HG03280 (cell line): ENCODE measurements around the gene PTPRM.

ENCODE experiments used
- ATAC-seq: cut with Tn5 transposase; IDR thresholded peaks from one replicate; pipeline ENCODE4 v1.9.1; 2021; ENCODE audit warnings: mild to moderate bottlenecking, moderate library complexity; ENCODE audit not compliant: unreplicated experiment

The PTPRM gene

GRCh38 chr18:8140841-8141501 lies 573.9 kb downstream of the PTPRM start:
- no peak for ATAC-seq

DNA sequence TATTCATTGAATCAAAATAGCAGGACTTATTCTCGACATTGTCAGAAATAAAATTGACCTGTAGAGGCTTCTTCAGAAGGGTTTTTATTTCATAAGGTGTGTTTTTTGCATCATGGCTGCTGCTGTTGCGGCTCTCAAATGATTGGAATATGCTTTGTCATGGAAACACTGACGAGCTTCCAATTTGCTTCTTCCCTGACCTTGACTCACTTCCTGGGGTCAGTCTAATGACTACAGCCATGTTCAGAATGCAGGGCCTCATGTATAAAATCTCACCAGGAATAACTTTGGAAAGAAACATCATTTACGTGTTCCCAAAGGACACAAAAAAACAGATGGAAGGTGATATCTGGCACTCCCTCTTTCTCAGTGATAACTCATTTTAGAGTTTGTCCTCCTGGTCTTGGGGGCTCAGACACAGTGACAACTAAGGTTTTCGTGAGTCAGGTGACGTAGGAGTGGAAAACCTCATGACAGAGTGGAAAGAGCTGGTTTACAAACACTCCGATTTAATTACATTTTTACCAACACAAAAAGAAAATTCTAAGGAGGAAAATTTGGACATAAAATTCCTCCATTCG lies 575.1 kb downstream of the PTPRM start:
- ATAC-seq: no peak

DNA sequence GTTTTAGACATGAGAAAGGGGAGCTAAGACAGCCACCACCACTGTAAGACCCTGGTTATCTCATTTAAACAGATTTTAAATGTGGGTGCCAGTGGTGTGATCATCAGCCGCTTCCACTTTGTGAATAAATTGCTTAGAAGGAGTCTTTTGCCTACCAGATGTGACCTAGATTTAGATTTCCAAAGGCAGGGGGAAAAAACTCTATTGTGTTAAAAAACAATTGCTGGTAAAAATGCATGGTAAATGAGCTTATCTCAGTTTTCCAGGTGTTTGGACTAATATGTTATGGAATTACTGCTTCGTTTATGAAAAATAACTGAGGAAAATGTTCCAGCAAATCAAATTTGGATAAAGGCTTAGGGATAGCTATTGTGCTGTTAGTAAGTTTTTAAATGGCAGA lies 575.8 kb downstream of the PTPRM start:
- no peak for ATAC-seq

DNA sequence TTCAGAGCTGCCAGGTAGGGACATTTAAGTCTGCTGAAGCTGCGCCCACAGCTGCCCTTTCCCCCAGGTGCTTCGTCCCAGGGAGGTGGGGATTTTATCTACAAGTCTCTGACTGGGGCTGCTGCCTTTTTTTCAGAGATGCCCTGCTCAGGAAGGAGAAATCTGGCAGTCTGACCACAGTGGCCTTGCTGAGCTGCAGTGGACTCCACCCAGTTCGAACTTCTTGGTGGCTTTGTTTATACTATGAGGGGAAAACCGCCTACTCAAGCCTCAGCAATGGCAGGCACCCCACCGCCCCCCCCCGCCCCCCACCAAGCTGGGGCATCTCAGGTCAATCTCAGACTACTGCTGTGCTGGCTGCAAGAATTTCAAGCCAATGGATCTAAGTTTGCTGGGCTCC lies 584.1 kb downstream of the PTPRM start:
- ATAC-seq: no peak

- no peak for ATAC-seq
Measured at GRCh38 chr18:8153887-8154583, 586.9 kb downstream of the PTPRM start.

- ATAC-seq: no peak
Measured at GRCh38 chr18:8162802-8163201, 595.7 kb downstream of the PTPRM start.

DNA sequence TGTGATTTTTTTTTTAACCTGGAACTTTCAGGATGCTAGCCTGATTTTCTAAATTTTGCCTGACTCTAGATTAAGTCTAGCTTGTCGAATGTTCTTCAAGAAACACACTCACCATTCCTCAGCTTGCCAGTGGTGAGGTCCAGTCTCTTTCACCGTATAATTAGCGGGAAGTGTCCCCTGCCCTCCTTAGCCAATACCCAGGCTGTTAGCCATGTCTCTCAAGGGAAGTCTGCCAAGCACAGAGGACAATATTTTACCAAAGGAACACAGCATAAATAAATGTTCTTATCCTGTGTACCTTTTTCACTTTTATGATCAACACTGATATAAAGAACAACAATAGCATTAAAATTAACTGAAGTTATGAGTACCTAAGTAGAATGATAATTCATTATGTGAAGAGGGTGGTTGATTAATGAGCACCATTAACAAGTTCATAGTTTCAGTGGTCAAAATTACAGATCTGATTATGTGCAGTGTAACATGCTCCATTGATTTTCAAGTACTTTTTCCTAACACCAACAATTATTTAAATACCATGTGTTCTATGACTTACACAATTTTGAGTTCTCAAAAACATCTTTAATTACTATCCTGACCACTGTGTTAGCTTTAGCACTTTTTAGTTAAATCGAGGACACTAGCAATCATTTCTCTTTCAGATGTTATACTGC lies 596.3 kb downstream of the PTPRM start:
- ATAC-seq: no peak

DNA sequence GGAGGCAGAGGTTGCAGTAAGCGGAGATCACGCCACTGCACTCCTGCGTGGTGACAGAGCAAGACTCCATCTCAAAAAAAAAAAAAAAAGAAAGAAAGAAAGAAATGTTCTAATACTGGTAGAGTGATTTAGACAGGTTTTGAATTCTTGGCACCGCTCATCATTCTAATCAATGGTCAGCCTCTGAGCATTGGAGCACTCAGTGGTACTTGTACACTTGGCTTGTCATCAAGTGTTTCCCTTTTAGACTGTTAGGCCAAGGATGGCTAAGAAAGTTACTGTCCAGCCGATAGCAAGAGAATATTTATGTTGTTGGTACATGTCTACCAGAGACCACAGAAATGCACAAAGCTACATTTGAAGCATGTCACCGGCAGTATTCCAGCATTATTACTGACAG lies 598.0 kb downstream of the PTPRM start:
- ATAC-seq: no peak

- no peak for ATAC-seq
Measured at GRCh38 chr18:8167026-8167425, 599.9 kb downstream of the PTPRM start.

GRCh38 chr18:8167673-8168072 lies 600.6 kb downstream of the PTPRM start:
- ATAC-seq: no peak

DNA sequence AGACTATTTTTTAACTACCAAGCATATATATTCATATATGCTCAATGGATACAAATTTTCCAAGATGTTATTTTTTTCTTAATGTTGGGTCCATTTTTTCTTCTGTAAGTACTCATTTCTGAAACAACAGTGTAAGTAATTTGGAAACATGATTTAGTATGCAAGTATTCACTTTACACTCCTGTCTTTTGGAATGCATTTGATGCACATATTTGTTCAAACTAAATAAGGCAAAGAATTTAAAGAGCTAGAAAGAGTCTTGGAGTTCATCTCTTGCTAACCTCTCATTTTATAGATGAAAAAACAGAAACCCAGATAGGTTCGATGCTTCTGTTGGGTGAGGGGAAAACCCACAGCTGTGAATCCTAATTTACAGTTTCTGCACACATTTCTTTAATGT lies 602.6 kb downstream of the PTPRM start:
- no peak for ATAC-seq

DNA sequence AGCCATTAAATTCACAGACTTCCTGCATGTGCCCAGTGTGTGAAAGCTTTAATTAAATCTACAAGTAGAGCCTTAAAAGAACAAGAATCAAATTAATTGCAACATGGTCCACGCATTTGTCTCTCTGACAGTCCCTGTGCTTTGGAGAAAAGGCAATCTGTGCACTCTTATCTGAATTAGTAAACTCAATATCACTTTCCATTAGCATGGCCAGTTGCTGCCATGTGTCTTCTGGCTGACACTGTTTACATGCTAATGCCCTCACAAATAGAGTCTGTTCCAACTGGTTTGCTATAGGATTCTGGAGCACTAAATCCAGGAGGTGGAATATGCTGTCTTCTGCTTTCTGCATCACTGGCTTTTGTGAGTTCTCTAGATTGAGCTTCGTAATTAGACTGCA lies 607.7 kb downstream of the PTPRM start:
- ATAC-seq: no peak

DNA sequence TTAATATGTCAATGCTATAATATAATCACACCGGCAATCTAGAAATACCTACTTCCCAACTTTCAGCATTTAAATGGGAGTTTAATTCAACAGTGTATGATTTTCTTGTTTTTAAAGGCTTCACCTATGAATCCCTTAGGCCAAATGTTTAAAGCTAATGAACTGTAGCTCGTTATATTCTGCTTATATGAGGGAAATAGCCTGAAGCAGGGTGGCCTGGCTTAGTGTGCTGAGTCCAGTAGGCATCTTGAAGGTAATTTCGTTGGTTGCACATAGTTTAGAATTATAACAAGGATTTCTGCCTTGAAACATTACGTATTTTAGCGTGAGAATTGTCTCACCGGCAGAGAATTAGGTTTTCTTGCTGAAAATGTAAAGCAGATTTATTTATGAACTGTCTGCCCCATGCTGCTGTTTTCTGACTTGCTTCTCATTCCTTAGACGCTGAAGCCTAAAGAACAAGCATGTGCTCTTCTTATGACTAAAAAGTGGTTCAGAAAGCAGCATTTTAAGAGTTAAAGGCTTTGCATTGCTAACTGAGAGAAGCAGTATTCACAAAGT lies 608.5 kb downstream of the PTPRM start:
- no peak for ATAC-seq

GRCh38 chr18:8176109-8176508 lies 609.0 kb downstream of the PTPRM start:
- no peak for ATAC-seq

DNA sequence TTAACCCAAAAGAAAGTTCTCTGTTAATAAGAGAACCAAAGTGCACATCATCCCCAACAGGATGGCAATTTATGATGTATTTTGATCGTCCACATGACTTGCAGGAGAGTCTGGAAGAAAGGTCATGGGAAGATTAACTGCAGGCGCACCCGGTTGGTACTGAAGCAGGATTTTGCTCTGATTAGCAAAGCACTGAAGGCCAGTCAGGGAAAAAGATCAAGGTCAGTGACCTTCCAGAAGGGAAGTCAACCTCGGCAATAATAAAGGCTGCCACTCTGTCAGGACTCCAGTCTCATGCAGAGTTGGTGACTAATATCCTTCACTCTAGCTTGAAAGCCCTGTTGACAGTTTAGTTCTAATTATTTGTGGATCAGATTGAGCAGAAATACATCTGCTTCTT lies 609.4 kb downstream of the PTPRM start:
- ATAC-seq: no peak

DNA sequence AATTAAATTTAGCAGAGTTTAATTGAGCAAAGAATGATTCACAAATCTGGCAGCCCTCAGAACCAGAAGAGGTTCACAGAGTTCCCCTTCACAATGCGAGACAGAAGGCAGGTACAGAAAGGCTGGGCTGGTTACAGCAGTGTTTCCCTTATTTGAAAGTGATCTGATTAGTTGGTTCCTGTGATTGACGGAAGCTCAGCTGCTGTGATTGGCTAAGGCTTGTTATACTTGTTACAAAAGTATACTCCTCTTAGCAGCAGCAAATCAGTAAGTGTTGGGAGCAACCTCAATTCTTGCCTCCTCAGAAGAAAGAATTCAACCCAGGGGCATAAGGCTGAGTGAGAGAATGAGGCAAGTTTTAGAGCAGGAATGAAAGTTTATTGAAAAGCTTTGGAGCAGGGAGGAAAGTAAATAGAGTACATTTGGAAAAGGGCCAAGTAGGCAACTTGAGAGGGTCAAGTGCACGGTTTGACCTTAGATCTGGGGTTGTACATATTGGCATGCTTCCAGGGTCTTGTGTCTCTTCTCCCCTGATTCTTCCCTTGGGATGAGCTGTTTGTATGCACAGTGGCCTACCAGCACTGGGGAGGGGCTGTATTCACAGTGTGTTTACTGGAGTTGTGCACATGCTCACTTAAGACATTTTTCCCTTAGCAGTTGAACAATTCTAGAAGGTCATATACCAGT lies 610.4 kb downstream of the PTPRM start:
- no peak for ATAC-seq

GRCh38 chr18:8186413-8186812 lies 619.3 kb downstream of the PTPRM start:
- no peak for ATAC-seq

DNA sequence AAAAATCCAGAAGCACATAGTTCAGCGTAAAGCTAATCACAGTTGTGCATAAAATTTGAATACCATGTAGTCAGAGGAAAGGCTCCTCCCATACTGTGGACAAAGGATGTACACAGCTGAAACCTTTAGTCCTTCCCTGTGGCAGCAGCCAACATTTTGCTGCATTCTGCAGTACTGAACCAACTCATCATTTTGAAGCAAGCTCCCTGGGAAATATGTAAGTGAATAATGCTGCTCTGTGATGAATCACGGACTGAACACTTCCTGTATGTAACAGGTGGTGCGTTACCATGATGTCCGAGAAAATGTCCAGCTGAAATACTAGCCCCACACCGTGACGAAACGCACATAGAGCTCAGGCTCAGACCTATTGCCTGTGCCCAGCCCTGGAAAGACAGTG lies 621.1 kb downstream of the PTPRM start:
- no peak for ATAC-seq

DNA sequence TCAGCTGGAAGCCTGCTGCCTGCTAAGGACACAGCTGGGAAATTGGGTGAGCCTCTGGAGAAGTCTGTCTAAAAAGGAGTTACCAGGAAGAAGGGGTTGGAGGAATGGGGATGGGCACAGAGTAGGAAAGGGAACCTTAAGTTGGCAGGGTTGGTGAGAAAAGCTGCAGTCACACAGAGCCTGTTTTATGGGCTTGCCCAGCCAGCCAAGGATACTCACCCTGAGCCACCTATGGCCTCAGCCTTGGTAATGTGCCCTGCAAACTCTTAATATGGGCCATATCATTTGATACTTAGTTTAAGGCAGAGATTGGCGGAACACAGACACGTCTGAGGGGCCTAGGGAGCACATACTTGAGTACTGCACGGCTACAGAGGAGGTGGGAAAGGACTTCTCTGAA lies 623.9 kb downstream of the PTPRM start:
- no peak for ATAC-seq

GRCh38 chr18:8194431-8194830 lies 627.3 kb downstream of the PTPRM start:
- ATAC-seq: no peak

- no peak for ATAC-seq
Measured at GRCh38 chr18:8196238-8196637, 629.1 kb downstream of the PTPRM start.
